SU-DHL-6 (cell line): ENCODE measurements around the gene SLC25A25.

Source experiments
- H2AFZ ChIP-seq: fragments of 200-600 bp; sonication (generic); 2 replicates; pipeline ENCODE4 v1.6.1; 2014; ENCODE audit warnings: low read depth, mild to moderate bottlenecking, moderate library complexity, mixed read lengths, antibody characterized with exemption, low read length; ENCODE audit not compliant: severe bottlenecking
- H3F3A ChIP-seq: fragments of 200-600 bp; shearing (Covaris generic); 2 replicates; pipeline ENCODE4 v1.6.0; 2016; ENCODE audit warnings: antibody characterized with exemption, mild to moderate bottlenecking; ENCODE audit not compliant: insufficient read depth
- H3K27ac ChIP-seq: fragments of 200-600 bp; sonication (generic); 2 replicates; pipeline ENCODE4 v1.5.1; 2016; ENCODE audit warnings: low read depth, mild to moderate bottlenecking, low read length, moderate library complexity, mixed read lengths
- H3K27me3 ChIP-seq: fragments of 200-600 bp; sonication (generic), shearing (Covaris generic); 2 replicates; pipeline ENCODE4 v1.6.0; 2014; ENCODE audit warnings: mild to moderate bottlenecking, low read length
- H3K36me3 ChIP-seq: fragments of 200-600 bp; sonication (generic); 2 replicates; pipeline ENCODE4 v1.6.1; 2014; ENCODE audit warnings: mild to moderate bottlenecking, low read length, mixed read lengths
- H3K4me2 ChIP-seq: fragments of 300-600, 200-600 bp; shearing (Covaris generic), sonication (generic); 2 replicates; pipeline ENCODE4 v1.6.0; 2014; ENCODE audit warnings: low read length, low read depth, mild to moderate bottlenecking; ENCODE audit not compliant: poor library complexity, severe bottlenecking
- H3K4me3 ChIP-seq: fragments of 200-600 bp; sonication (generic); 2 replicates; pipeline ENCODE4 v1.5.1; 2014; ENCODE audit warnings: antibody characterized with exemption, low read length, mild to moderate bottlenecking, mixed read lengths; ENCODE audit not compliant: insufficient read depth, poor library complexity, severe bottlenecking
- H3K79me2 ChIP-seq: fragments of 200-600 bp; sonication (generic); 2 replicates; pipeline ENCODE4 v1.6.1; 2014; ENCODE audit warnings: mild to moderate bottlenecking, low read length, moderate library complexity; ENCODE audit not compliant: insufficient read depth
- H3K9ac ChIP-seq: fragments of 200-600 bp; sonication (generic); 2 replicates; pipeline ENCODE4 v1.7.0; 2014; ENCODE audit warnings: mild to moderate bottlenecking, low read length
- H3K9me2 ChIP-seq: fragments of 200-600 bp; sonication (generic); replicated peaks from 2 replicates; pipeline ENCODE4 v1.6.1; 2014; ENCODE audit warnings: low read length; ENCODE audit not compliant: insufficient read depth
- H3K9me3 ChIP-seq: fragments of 200-600 bp; sonication (generic); 2 replicates; pipeline ENCODE4 v1.6.1; 2014; ENCODE audit warnings: low read length, mixed read lengths; ENCODE audit not compliant: insufficient read depth
- H4K20me1 ChIP-seq: fragments of 200-600 bp; sonication (generic); 2 replicates; pipeline ENCODE4 v1.6.1; 2014; ENCODE audit warnings: low read depth, mild to moderate bottlenecking, antibody characterized with exemption, low read length, moderate library complexity, mixed read lengths
- CTCF ChIP-seq: fragments of 200-600 bp; sonication (generic); IDR thresholded peaks from one replicate; pipeline ENCODE4 v1.5.1; 2017; ENCODE audit warnings: antibody characterized with exemption, mild to moderate bottlenecking, low read length, moderate library complexity; ENCODE audit not compliant: insufficient read depth, poor library complexity, severe bottlenecking
- EZH2phosphoT487 ChIP-seq: fragments of 200-600 bp; sonication (generic), shearing (Covaris generic); conservative IDR thresholded peaks from 2 replicates; pipeline ENCODE4 v1.6.1; 2018; ENCODE audit warnings: mild to moderate bottlenecking, antibody characterized with exemption, low read length, moderate library complexity, mixed read lengths

Gene SLC25A25

GRCh38 chr9:128047231-128047630 lies 20.8 kb upstream of the SLC25A25 start:
- no peaks in the 10 kb centered on the region for H3K36me3 ChIP-seq
- H3K9ac ChIP-seq, result no peak overlapping the region
- no peaks in the 10 kb centered on the region for H3F3A ChIP-seq
- no peak overlapping the region for H3K4me3 ChIP-seq
- H3K9me3 ChIP-seq, result no peaks in the 10 kb centered on the region
- TF ChIP-seq CTCF (no peak), EZH2phosphoT487 (no peak)
- no peak overlapping the region for H3K4me2 ChIP-seq
- H3K79me2 ChIP-seq, result no peaks in the 10 kb centered on the region
- no peak overlapping the region for H2AFZ ChIP-seq
- H4K20me1 ChIP-seq, result no peaks in the 10 kb centered on the region
- H3K27me3 ChIP-seq, result no peaks in the 10 kb centered on the region
- no peaks in the 10 kb centered on the region for H3K9me2 ChIP-seq
- no peak overlapping the region for H3K27ac ChIP-seq

GRCh38 chr9:128048663-128049062 lies 19.4 kb upstream of the SLC25A25 start:
- H3K4me3 ChIP-seq, result no peak overlapping the region
- H2AFZ ChIP-seq, result no peak overlapping the region
- H3K27ac ChIP-seq, result no peak overlapping the region
- H3F3A ChIP-seq, result no peaks in the 10 kb centered on the region
- no peaks in the 10 kb centered on the region for H3K79me2 ChIP-seq
- no peak overlapping the region for H3K9ac ChIP-seq
- no peaks in the 10 kb centered on the region for H3K9me2 ChIP-seq
- H4K20me1 ChIP-seq, result no peaks in the 10 kb centered on the region
- TF ChIP-seq CTCF (no peak), EZH2phosphoT487 (no peak)
- H3K9me3 ChIP-seq, result no peaks in the 10 kb centered on the region
- no peak overlapping the region for H3K4me2 ChIP-seq
- H3K27me3 ChIP-seq, result no peaks in the 10 kb centered on the region
- no peaks in the 10 kb centered on the region for H3K36me3 ChIP-seq

- no peak overlapping the region for H3K9ac ChIP-seq
- H2AFZ ChIP-seq, result no peak overlapping the region
- H3K27me3 ChIP-seq, result no peaks in the 10 kb centered on the region
- no peaks in the 10 kb centered on the region for H3K9me2 ChIP-seq
- no peaks in the 10 kb centered on the region for H3K79me2 ChIP-seq
- no peaks in the 10 kb centered on the region for H4K20me1 ChIP-seq
- TF ChIP-seq CTCF (no peak), EZH2phosphoT487 (no peak)
- no peak overlapping the region for H3K4me3 ChIP-seq
- no peaks in the 10 kb centered on the region for H3K36me3 ChIP-seq
- no peak overlapping the region for H3K27ac ChIP-seq
- H3K9me3 ChIP-seq, result no peaks in the 10 kb centered on the region
- no peak overlapping the region for H3K4me2 ChIP-seq
- H3F3A ChIP-seq, result no peaks in the 10 kb centered on the region
Measured at GRCh38 chr9:128049843-128050242, 18.2 kb upstream of the SLC25A25 start.
